Vagina (tissue), 2 donors: Measurements from ENCODE around the gene TNS3. TPM values are rescaled to one million over a fixed set of nuclear protein-coding genes. Genes with fewer than 3 reads are reported as not detected.
A peak's percentile ranks its signal among the peaks of the same experiment; 100 is the strongest.

ENCODE experiments used
- DNase-seq, 2 donors: peaks; one replicate each; pipeline ENCODE4 v3.0.0-alpha.2; 2017; ENCODE audit errors: extremely low spot score in 2 of 2
- H3K27ac ChIP-seq: fragments of 200-600 bp; sonication (generic); one replicate; pipeline ENCODE4 v1.5.1; 2019
- H3K27me3 ChIP-seq: fragments of 200-600 bp; sonication (generic); one replicate; pipeline ENCODE4 v1.5.1; 2019
- H3K36me3 ChIP-seq, 2 donors: fragments of 200-600 bp; sonication (generic); one replicate each; pipeline ENCODE4 v1.5.1; 2017 to 2019
- H3K4me1 ChIP-seq: fragments of 200-600 bp; sonication (generic); one replicate; pipeline ENCODE4 v1.5.1; 2019
- H3K4me3 ChIP-seq, 2 donors: fragments of 200-600 bp; sonication (generic); 1 replicate in 1 of 2; 2 replicates in 1 of 2; pipeline ENCODE4 v1.5.1; 2016 to 2019
- H3K9me3 ChIP-seq: fragments of 200-600 bp; sonication (generic); one replicate; pipeline ENCODE4 v1.5.1; 2019
- POLR2A ChIP-seq, 2 donors: fragments of 450-650 bp; IDR thresholded peaks; one replicate each; pipeline ENCODE4 v1.6.1; 2017; ENCODE audit warnings: antibody characterized with exemption in 2 of 2, mild to moderate bottlenecking in 2 of 2, moderate library complexity in 2 of 2
- POLR2AphosphoS5 ChIP-seq, 2 donors: sonication (generic); formaldehyde crosslinking; IDR thresholded peaks; one replicate each; pipeline ENCODE4 v1.9.0; 2017; ENCODE audit warnings: antibody characterized with exemption in 2 of 2, mild to moderate bottlenecking in 2 of 2, low read depth in 1 of 2; ENCODE audit not compliant: insufficient read depth in 1 of 2
- intact Hi-C: fragments of 100-400 bp; cut with DNase I; formaldehyde crosslinking; loops from one replicate; pipeline ENCODE4 v1.15.1; 2023
- total RNA-seq: library from RNA; depleted of rRNA; stranded (reverse); fragments of >200 nt; gene quantifications from one replicate; pipeline ENCODE4 v1.2.3, GENCODE V29; 2016
- TF ChIP-seq, protein P1 (sequence below), 3 experiments: fragments of 450-650 bp in 2 of 3; fragments of 200-600 bp in 1 of 3; sonication (generic) in 1 of 3; IDR thresholded peaks; one replicate each; pipeline ENCODE4 v1.5.1; 2017 to 2019; ENCODE audit warnings: antibody characterized with exemption in 3 of 3, mild to moderate bottlenecking in 2 of 3, moderate library complexity in 2 of 3

Gene TNS3
- total RNA-seq, 1 donor from 2014 or later: 36.8 TPM

DNA sequence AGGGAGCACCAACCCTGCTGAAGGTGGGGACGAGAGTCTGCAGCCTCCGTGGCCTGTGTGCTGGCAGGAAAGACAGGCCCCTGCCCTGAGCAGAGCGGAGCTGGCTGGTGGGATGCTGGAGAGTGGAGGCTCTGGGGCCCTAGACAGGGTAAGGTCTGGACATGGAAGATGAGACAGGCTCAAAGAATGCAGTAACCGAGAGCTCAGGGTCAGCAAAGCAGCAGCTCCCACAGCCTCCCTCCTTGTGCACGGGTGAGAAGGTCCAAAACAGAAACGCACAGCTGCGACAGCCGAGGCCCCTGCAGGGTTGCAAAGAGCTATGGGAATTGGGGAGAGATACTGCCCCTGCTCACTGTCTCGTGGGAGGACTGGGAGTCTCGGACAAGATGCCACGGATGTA is 80.5 kb downstream of the TNS3 start:
- Histone ChIP-seq H3K4me3 (no peak overlapping the region), H3K9me3 (no peaks in the 10 kb centered on the region), H3K27me3 (no peaks in the 10 kb centered on the region), H3K4me1 (peaks cover 52% of the 10 kb centered on the region), H3K27ac (peak overlapping the region; percentile 15), H3K36me3 (no peaks in the 10 kb centered on the region)
- TF ChIP-seq, protein P1, sequence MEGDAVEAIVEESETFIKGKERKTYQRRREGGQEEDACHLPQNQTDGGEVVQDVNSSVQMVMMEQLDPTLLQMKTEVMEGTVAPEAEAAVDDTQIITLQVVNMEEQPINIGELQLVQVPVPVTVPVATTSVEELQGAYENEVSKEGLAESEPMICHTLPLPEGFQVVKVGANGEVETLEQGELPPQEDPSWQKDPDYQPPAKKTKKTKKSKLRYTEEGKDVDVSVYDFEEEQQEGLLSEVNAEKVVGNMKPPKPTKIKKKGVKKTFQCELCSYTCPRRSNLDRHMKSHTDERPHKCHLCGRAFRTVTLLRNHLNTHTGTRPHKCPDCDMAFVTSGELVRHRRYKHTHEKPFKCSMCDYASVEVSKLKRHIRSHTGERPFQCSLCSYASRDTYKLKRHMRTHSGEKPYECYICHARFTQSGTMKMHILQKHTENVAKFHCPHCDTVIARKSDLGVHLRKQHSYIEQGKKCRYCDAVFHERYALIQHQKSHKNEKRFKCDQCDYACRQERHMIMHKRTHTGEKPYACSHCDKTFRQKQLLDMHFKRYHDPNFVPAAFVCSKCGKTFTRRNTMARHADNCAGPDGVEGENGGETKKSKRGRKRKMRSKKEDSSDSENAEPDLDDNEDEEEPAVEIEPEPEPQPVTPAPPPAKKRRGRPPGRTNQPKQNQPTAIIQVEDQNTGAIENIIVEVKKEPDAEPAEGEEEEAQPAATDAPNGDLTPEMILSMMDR (IDR thresholded peaks at IDR 0.05): no peak
- TF ChIP-seq POLR2AphosphoS5 (IDR thresholded peaks at IDR 0.05; ENCODE audit: insufficient read depth in 1 of 2, low read depth in 1 of 2): peak in 1 of 2 donors; percentile 60
- no peak for DNase-seq
- intact Hi-C loops: no loop called here

DNA sequence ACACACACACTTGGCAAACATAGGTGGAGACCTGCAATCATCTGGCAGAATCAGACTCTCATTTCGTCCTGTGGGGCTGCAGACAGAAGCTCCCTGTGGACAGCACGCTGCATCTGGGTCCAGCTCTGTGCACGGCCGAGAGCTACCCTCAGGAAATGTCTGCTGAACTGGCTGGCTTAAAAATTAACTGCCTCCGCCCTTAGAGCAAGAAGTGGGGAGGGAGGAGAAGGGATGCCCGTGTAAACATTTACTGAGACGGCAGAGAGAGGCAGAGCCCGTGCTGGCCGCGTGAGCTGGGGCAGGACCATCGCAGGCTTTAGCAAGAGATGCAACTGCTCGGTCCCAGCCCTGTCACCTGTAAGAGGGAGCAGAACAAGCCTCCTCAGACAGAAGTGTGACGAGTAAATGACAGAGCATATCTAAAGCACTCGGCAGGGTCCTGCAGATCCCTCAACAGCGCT is 81.8 kb downstream of the TNS3 start:
- H3K36me3 ChIP-seq: no peaks in the 10 kb centered on the region
- H3K27ac ChIP-seq: no peak overlapping the region
- H3K9me3 ChIP-seq: no peaks in the 10 kb centered on the region
- TF ChIP-seq POLR2A (IDR thresholded peaks at IDR 0.05) (no peak), POLR2AphosphoS5 (IDR thresholded peaks at IDR 0.05; ENCODE audit: insufficient read depth in 1 of 2, low read depth in 1 of 2) (no peak)
- TF ChIP-seq, protein P1 (IDR thresholded peaks at IDR 0.05): no peak
- no peak for DNase-seq
- no peak overlapping the region for H3K4me3 ChIP-seq
- H3K27me3 ChIP-seq: no peaks in the 10 kb centered on the region
- intact Hi-C loops: no loop called here
- peaks cover 49% of the 10 kb centered on the region for H3K4me1 ChIP-seq

DNA sequence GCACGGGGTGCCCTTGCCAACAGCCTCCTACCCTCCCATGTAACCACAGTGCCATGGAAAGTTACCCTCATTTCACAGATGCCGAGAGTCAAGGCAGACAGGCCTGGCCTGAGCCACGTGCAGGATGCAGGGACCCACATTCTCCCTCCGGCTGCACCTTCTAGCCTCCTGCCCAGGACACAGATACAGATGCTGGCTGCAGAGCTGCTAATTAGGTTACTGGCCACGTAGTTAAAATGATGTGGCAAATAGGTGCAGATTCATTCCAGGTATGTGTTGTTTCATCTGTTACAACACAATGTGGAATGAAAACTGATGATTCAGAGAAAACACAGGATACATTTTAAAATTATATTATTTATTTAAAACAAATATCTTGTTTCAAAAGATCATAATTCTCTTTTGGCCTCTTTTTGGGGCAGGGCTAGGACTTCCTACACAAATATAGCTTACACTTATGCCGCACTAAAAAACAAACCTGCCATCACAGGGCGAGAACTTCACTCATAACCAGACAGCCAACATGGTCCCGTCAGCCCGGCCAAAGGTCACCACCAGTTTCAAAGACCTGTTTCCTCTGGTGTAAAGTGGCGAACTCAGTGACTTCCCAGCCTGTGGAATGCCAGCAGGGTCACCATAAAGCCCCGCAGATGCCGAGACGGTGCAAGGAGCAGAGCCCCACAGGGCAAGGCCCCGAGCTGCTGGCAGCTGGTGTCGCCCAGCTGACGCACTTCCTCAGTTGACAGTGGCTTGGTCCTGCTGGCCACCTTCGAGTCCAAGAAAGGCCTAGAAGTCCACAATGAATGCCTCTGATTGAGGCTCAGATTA is 83.5 kb downstream of the TNS3 start:
- intact Hi-C loops: no loop called here
- H3K36me3 ChIP-seq: no peaks in the 10 kb centered on the region
- no peak for DNase-seq
- no peak overlapping the region for H3K4me3 ChIP-seq
- no peaks in the 10 kb centered on the region for H3K27me3 ChIP-seq
- H3K4me1 ChIP-seq: peaks cover 60% of the 10 kb centered on the region
- TF ChIP-seq POLR2AphosphoS5 (IDR thresholded peaks at IDR 0.05; ENCODE audit: insufficient read depth in 1 of 2, low read depth in 1 of 2): no peak
- TF ChIP-seq POLR2A (IDR thresholded peaks at IDR 0.05): no peak
- TF ChIP-seq, protein P1 (IDR thresholded peaks at IDR 0.05): no peak
- no peaks in the 10 kb centered on the region for H3K9me3 ChIP-seq
- H3K27ac ChIP-seq: no peak overlapping the region

DNA sequence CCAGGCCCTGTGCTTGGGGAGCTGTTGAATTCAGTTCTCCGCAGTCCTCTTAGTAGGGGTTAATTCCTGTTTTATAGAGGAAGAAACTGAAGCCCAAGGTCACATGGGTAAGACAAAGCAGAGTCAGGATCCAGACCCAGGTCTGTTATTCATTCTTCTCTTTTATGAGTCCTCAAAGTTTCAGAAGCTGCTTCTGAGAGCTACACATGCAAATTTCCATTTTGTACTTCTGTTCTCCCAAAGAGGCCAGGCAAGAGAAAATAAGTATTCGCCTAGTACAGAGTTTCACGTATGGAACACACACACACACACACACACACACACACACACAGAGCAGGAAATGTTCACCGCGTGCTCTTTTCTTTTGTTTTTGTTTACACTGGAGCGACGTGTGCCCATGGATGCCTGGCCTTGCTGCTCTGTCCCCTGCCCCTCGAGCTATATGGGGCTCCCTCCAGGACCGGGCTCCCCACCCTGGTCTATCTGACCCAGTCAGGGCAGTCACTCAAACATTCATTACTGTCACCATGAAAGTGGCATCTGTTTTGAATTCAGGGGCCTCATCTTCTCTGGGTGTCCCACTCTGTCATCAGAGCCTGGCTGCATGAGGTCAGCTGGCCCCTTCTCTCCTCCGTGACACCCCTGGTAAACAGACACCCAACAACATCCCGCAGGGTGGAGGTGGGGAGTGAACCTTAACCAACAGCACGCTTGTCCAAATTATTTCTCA is 84.4 kb downstream of the TNS3 start:
- intact Hi-C loops: no loop called here
- H3K4me1 ChIP-seq: peaks cover 54% of the 10 kb centered on the region
- no peak overlapping the region for H3K4me3 ChIP-seq
- no peak for DNase-seq
- H3K9me3 ChIP-seq: no peaks in the 10 kb centered on the region
- TF ChIP-seq, protein P1 (IDR thresholded peaks at IDR 0.05): no peak
- TF ChIP-seq POLR2AphosphoS5 (IDR thresholded peaks at IDR 0.05; ENCODE audit: insufficient read depth in 1 of 2, low read depth in 1 of 2) (no peak), POLR2A (IDR thresholded peaks at IDR 0.05) (no peak)
- H3K36me3 ChIP-seq: no peaks in the 10 kb centered on the region
- H3K27ac ChIP-seq: no peak overlapping the region
- no peaks in the 10 kb centered on the region for H3K27me3 ChIP-seq
